HG02973 (cell line): ENCODE results near the gene CLDND2.

Experiments used
- ATAC-seq: cut with Tn5 transposase; IDR thresholded peaks from one replicate; pipeline ENCODE4 v1.9.1; 2021; ENCODE audit warnings: moderate library complexity; ENCODE audit not compliant: unreplicated experiment

The CLDND2 gene

GRCh38 chr19:51333836-51334460 lies 34.9 kb downstream of the CLDND2 start:
- ATAC-seq = no peak

GRCh38 chr19:51331716-51332115 lies 37.1 kb downstream of the CLDND2 start:
- ATAC-seq = no peak

- ATAC-seq = no peak
Observed at GRCh38 chr19:51331193-51331592, 37.6 kb downstream of the CLDND2 start.

GRCh38 chr19:51330366-51330765 lies 38.4 kb downstream of the CLDND2 start:
- ATAC-seq = no peak

GRCh38 chr19:51329411-51329810 lies 39.4 kb downstream of the CLDND2 start:
- ATAC-seq = no peak

GRCh38 chr19:51327066-51328001 lies 41.5 kb downstream of the CLDND2 start:
- no peak for ATAC-seq

- ATAC-seq = no peak
Observed at GRCh38 chr19:51326216-51327065, 42.4 kb downstream of the CLDND2 start.

GRCh38 chr19:51325161-51325976 lies 43.4 kb downstream of the CLDND2 start:
- ATAC-seq = no peak

- ATAC-seq = no peak
Observed at GRCh38 chr19:51324167-51324481, 44.7 kb downstream of the CLDND2 start.

- no peak for ATAC-seq
Observed at GRCh38 chr19:51323481-51324166, 45.2 kb downstream of the CLDND2 start.

- no peak for ATAC-seq
Observed at GRCh38 chr19:51321799-51322198, 47.0 kb downstream of the CLDND2 start.

GRCh38 chr19:51320280-51320657 lies 48.5 kb downstream of the CLDND2 start:
- no peak for ATAC-seq

- ATAC-seq = no peak
Observed at GRCh38 chr19:51319649-51320279, 49.0 kb downstream of the CLDND2 start.

GRCh38 chr19:51318687-51319648 lies 49.8 kb downstream of the CLDND2 start:
- ATAC-seq = no peak

GRCh38 chr19:51317968-51318367 lies 50.8 kb downstream of the CLDND2 start:
- no peak for ATAC-seq

GRCh38 chr19:51317376-51317775 lies 51.4 kb downstream of the CLDND2 start:
- ATAC-seq = no peak
